Adrenal gland (tissue), 5 donors: ENCODE results near the gene BEX2.

Experiments
- CTCF ChIP-seq, 6 experiments: fragments of 450-650 bp in 4 of 6; fragments of 200-600 bp in 2 of 6; sonication (generic) in 1 of 6; IDR thresholded peaks; 1 replicate in 5 of 6; 2 replicates in 1 of 6; pipeline versions ENCODE4 v1.5.1 to v1.8.0; 2016 to 2021; ENCODE audit warnings: antibody characterized with exemption in 6 of 6, mild to moderate bottlenecking in 2 of 6, moderate library complexity in 1 of 6
- POLR2A ChIP-seq, 2 donors: fragments of 450-650 bp; IDR thresholded peaks; one replicate each; pipeline ENCODE4 v1.6.1; 2017; ENCODE audit warnings: antibody characterized with exemption in 2 of 2, mild to moderate bottlenecking in 2 of 2, moderate library complexity in 1 of 2
- donor health status: DM: no; HTN: no; CAD: no.

GRCh38 chrX:103357871-103358270 is 47.1 kb upstream of the BEX2 start:
- TF ChIP-seq CTCF (IDR thresholded peaks at IDR 0.05) (no peak), POLR2A (IDR thresholded peaks at IDR 0.05) (no peak)
